CD4-positive, alpha-beta T cell treated with Interleukin-17A for 1 hour (primary cell): Measurements from ENCODE around the gene PRSS33.

Source experiments
- DNase-seq: peaks from one replicate; pipeline ENCODE4 v3.0.0-alpha.2; 2020

Gene PRSS33

DNA sequence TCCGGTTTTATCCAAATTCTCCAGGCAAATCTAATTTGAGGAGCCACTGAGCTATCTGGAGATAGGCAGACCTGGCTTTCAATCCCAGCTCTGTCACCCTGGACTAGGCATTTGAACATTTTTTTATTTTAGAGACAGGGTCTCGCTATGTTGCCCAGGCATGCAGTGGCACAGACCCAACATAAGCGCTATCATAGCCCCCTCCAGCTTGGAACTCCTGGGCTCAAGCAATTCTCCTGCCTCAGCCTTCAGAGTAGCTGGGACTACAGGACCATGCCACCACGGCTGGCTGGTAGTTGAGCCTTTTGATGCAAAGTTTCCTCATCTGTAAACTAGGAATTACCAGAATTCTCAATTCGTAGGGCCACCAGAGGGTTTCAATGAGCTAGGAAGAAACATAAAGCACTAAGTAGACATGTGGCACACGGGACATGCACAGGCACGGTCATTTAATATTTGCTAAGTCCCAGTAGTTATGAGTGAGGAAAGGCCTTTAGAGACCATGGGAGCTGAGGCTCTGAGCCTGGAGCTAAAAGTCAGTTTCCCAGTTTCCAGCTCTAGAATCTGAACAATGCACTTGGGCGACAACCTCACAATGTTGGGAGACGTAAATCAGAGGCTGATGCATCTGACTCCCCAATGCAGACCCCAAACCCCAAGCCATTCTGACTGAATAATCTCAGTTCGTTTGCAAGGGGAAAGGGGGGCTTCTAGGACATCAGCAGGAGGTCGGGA lies 11.4 kb downstream of the PRSS33 start:
- DNase-seq, result no peak

DNA sequence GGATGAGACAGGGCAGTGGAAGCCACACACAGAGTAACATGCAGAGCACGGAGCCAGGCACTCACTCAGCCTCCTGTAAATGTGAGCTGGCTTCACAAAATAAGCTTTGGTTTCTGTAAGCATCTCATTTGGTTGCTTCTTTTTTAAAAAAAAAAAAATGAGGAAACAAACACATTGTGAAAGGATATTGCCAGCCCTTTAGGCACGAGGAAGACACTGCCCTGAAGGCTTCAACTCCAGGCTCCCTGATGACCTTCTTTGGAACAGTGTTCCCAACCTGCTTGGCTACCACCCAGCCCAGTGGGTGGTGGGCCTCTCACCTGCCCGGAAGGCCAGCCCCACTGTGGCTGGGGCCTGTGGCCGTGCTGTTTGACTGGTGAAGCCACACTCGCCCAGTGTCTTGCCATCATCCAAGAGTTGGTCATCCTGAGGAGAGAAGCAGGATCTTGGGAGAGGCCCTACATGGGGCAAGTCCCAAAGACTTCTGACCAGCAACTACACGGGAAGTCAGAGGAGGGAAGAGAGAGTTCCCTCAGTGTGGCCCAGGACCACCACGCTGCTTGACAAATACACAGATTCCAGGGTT lies 12.1 kb downstream of the PRSS33 start:
- no peak for DNase-seq

DNA sequence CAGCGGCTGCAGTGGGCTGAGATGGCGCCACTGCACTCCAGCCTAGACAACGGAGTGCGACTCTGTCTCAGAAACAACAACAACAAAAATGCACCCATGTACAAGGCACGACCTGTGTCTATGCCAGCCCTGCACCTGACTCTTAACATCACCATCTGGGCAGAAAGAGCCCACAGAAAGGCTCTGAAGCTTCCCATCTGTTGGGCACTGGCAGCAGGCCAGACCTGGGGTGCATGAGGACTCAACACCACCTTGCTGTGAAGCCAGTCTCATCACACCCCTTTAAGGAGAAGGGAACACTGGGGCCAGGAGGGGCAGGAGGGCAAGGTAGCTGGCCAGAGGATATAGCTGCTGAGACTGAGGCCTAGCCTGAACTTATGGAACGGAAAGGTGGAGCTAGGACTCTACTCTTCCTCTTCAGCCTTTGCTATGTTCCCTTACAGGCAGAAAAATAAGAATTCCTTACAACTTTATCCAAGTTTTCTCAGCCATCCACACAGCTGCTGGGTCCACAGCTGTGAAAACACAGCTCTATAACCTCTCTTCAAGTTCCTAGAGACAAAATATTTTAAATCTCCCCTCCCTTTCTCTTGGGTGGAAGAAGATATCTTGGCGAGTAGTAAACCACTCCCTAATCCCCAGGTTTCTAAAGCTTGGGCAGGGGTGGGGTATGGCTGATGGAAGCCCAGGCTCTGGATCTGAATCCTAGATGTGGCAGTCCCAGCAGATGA lies 13.0 kb downstream of the PRSS33 start:
- no peak for DNase-seq

DNA sequence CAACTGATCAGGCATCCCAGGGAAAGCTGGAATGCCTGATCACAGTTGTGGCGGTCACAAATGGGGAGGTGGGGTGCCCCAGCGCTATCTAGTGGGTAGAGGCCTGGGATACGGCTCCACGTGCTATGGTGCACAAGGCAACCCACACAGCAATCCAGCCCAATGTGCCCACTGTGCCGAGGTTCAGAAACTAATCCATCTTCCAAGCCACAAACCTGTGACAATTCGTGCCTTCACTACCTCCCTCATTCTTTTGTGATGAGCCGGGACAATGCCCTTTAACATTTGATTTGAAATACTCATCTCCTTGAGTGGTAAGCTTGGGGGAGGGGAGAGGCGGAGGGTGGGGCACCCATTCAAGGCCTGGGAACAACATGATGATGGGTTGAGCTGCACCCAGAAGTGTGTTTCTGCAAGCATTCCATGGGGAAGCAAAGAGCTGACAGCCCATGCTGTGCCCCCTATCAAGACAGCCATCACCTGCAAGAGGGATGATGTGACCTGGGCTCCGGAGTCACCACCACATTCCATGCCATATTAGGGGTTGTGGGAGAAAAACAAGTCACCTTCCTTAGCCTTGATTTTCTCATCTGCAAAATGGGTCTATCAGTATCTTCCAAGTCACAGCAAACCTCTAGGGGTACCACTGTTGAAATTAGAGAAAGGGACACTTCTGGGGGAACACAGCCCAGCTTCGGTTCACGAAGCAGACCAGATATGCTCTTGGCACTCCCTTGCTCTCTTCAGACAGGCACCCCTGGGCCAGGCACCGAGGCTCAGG lies 14.0 kb downstream of the PRSS33 start:
- no peak for DNase-seq

DNA sequence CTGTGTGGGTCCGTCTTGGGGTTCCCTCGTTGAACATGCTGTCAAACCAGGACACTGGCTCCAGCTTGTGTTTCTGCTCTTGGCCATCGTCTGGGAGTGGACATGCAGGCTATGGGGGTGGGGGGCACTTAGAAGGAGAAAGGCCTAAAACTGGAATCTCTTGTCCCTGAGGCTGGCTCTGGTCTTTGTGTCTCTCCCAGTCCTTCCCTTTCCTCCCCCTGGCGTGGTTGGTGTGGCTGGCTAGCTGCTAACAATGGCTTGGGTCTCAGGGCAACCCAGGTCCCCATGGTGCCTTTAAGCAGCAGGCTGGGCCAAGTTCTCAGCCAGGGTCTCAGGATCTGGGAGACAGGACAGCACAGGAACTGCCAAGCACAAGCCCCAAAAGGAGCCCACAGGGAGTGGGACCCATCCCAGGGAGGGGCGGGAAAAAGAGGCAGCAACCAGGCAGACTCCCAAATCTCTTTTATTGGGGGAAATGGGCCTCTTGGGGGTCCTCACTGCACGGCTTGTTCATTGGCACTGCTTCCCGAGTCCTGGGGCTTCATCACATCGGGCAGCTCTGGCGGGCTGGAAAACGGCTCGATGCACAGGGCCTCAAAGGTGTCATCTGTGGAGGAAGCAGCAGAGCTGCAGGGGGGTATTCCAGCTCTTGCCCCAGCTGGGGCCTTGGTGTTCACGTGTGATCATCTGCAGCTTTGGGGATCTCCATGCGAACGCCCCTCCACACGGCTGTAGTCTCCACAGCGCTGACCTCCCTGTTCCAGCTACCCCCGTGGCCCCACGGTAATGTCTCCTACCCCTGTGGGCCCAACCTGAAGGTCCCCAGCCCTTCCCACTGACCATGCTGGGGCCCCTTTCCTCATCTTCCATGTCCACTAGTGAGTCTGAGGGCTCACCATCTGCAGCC lies 15.6 kb downstream of the PRSS33 start:
- no peak for DNase-seq

DNA sequence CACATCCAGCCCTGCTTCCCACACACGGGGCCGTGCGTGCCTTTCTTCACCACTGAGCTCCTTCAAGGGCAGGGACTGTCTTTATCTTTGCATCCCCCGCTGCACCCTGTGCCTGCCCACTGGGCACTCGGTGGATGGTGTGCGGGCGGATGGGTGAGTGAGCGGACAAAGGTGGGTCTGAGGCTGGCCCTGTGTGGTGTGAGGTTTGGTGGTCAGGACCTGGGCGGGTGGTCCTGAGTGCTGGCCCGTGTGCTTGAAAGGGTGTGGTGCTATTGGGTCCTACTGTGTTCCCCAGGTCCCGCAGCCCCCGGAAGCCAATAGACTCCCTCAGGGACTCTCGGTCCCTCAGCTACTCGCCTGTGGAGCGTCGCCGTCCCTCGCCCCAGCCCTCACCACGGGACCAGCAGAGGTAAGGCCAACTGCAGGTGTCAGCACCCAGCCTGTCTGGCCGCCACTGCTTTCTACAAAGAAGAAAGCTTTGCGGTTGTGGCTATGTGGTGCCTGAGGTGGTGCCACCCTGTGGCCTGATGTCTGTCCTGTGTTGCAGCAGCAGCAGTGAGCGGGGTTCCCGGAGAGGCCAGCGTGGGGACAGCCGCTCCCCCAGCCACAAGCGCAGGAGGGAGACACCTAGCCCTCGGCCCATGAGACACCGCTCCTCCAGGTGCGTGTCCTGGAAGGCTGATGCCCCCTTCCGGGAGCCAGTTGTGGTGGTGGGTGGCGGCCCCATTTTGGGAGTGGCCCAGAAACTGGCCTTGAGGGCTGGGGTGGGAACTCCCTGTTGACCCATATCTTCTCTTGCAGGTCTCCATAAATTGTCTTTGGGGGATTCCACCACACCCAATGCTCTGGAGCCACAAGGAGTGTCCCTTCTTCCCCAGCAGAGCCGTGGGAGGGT lies 17.1 kb downstream of the PRSS33 start:
- peak; percentile 40 for DNase-seq

DNA sequence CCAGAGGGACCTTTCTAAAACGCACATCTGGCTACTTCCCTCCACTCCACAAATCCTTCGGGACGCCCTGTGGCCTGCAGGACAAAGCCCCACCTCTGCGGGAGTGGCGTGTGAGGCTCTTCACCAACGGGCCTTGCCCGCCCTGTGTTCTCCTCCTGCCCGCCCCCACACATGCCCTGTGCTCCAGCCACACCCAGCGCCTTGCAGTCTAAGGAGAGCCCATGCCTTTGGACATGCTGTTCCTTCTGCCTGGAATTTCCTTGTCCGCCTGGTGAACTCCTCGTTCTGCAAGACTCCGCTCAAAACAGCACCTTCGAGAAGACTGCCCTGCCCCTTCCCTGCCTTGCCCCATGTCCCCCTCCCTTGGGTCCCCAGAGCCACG lies 17.7 kb downstream of the PRSS33 start:
- no peak for DNase-seq

DNA sequence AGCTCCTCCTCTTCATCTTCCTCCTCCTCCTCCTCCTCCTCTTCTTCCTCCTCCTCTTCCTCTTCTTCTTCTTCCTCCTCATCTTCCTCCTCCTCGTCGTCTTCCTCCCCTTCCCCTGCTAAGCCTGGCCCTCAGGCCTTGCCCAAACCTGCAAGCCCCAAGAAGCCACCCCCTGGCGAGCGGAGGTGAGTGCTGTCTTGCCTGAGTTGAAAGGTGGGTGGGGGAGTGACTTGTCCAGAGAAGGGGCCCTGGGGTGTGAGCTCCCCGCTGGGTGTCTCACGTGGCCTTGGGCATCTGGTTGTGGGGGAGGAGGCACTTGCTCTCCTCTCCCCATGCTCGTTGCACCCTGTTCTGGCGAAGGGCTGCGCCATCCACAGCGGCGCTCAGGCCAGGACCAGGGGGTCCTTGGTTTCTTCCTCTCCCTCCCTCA lies 18.2 kb downstream of the PRSS33 start:
- DNase-seq, result no peak

DNA sequence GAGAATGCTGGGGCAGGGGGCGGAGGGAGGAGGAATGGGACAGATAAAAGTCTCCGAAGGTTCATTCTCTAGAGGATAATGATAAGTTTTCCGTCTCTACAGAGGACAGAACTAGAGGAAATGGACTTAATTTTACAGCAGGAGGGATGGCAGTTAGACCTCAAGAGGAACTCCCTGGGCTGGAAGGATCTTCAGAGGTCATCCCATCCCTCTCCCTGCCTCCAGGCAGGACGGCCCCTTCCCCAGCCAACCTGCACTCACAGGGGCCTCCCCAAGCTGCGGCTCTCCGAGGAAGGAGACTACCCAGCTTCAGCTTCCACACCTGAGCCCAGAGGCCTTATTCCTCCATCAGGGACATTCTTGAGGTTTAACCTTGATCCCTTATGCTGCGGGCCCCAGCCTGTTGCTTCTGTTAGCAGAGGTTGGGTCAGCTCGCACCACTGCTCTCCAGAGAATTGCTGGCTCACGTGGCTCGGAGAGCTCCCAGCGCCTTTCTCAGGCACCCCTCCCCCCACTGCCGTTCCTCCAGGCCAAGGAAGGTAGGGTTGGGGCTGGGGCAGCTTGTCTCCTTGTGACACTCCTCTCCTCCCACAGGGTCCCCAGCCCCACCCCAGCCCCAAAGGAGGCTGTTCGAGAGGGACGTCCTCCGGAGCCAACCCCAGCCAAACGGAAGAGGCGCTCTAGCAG lies 18.8 kb downstream of the PRSS33 start:
- no peak for DNase-seq

DNA sequence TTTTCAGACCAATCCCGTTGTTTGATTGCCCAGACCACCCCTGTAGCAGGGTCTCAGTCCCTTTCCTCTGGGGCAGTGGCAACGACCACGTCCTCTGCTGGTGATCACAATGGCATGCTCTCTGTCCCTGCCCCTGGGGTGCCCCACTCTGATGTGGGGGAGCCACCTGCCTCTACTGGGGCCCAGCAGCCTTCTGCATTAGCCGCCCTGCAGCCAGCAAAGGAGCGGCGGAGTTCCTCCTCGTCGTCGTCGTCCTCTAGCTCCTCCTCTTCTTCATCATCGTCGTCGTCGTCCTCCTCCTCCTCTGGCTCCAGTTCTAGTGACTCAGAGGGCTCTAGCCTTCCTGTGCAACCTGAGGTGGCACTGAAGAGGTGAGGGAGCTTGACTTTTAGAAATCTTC lies 19.5 kb downstream of the PRSS33 start:
- DNase-seq, result no peak

DNA sequence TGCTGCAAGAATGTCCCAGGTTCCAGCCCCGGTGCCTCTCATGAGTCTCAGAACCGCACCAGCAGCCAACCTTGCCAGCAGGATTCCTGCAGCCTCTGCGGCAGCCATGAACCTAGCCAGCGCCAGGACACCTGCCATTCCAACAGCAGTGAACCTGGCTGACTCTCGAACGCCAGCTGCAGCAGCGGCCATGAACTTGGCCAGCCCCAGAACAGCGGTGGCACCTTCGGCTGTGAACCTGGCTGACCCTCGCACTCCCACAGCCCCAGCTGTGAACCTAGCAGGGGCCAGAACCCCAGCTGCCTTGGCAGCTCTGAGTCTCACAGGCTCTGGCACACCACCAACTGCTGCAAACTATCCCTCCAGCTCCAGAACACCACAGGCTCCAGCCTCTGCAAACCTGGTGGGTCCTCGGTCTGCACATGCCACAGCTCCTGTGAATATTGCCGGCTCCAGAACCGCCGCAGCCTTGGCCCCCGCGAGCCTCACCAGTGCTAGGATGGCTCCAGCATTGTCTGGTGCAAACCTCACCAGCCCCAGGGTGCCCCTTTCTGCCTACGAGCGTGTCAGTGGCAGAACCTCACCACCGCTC lies 20.1 kb downstream of the PRSS33 start:
- DNase-seq, result no peak

DNA sequence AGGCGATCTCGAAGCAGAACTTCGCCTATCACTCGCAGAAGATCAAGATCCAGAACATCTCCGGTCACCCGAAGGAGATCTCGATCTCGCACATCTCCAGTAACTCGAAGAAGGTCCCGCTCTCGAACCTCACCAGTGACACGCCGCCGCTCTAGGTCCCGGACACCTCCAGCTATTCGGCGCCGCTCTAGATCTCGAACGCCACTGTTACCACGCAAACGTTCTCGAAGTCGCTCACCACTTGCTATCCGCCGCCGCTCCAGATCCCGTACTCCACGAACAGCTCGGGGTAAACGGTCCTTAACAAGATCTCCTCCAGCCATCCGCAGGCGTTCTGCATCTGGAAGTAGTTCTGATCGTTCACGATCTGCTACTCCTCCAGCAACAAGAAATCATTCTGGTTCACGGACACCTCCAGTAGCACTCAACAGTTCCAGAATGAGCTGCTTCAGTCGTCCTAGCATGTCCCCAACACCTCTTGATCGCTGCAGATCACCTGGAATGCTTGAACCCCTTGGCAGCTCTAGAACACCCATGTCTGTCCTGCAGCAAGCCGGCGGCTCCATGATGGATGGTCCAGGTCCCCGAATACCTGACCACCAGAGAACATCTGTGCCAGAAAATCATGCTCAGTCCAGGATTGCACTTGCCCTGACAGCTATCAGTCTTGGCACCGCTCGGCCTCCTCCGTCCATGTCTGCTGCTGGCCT lies 20.8 kb downstream of the PRSS33 start:
- no peak for DNase-seq

DNA sequence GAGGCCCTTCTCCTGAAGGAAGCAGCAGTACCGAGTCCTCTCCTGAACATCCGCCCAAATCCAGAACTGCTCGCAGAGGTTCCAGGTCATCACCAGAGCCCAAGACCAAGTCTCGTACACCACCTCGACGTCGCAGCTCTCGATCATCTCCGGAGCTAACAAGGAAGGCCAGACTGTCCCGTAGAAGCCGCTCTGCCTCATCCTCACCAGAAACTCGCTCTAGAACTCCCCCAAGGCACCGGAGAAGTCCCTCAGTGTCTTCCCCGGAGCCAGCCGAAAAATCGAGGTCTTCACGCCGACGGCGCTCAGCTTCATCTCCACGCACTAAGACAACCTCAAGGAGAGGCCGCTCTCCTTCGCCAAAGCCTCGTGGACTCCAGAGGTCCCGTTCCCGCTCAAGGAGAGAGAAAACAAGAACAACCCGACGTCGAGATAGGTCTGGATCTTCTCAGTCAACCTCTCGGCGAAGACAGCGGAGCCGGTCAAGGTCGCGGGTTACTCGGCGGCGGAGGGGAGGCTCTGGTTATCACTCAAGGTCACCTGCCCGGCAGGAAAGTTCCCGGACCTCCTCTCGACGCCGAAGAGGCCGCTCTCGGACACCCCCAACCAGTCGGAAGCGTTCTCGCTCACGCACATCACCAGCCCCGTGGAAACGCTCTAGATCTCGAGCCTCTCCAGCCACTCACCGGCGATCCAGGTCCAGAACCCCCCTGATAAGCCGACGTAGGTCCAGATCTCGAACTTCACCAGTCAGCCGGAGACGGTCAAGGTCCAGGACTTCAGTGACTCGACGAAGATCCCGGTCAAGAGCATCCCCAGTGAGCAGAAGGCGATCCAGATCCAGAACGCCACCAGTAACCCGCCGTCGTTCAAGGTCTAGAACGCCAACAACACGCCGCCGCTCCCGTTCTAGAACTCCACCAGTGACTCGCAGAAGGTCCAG lies 21.6 kb downstream of the PRSS33 start:
- DNase-seq, result no peak

DNA sequence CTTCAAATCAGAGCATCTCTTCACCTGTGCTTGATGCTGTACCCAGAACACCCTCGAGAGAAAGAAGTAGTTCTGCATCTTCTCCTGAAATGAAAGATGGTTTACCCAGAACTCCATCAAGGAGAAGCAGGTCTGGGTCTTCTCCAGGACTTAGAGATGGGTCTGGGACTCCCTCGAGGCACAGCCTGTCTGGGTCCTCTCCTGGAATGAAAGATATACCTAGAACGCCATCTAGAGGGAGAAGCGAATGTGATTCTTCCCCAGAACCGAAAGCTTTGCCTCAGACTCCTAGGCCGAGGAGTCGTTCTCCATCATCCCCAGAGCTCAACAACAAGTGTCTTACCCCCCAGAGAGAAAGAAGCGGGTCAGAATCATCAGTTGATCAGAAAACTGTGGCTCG lies 22.6 kb downstream of the PRSS33 start:
- DNase-seq, result no peak

DNA sequence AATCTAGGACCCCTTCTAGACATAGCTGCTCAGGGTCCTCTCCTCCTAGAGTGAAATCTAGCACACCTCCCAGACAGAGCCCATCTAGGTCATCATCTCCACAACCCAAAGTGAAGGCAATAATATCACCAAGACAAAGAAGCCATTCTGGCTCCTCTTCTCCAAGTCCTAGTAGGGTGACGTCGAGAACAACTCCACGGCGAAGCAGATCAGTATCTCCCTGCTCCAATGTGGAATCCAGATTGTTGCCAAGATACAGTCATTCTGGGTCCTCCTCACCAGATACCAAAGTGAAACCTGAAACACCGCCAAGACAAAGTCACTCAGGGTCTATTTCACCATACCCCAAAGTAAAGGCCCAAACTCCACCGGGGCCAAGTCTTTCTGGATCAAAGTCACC lies 24.2 kb downstream of the PRSS33 start:
- no peak for DNase-seq

DNA sequence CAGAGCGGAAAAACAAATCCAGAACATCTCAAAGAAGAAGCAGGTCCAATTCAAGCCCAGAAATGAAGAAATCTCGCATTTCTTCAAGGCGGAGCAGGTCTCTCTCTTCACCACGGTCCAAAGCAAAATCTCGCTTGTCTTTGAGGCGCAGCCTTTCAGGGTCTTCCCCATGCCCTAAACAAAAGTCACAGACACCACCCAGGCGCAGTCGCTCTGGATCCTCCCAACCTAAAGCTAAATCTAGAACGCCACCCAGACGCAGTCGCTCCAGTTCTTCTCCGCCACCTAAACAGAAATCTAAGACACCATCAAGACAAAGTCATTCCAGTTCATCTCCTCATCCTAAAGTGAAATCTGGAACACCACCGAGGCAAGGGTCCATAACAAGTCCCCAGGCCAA lies 24.6 kb downstream of the PRSS33 start:
- no peak for DNase-seq

DNA sequence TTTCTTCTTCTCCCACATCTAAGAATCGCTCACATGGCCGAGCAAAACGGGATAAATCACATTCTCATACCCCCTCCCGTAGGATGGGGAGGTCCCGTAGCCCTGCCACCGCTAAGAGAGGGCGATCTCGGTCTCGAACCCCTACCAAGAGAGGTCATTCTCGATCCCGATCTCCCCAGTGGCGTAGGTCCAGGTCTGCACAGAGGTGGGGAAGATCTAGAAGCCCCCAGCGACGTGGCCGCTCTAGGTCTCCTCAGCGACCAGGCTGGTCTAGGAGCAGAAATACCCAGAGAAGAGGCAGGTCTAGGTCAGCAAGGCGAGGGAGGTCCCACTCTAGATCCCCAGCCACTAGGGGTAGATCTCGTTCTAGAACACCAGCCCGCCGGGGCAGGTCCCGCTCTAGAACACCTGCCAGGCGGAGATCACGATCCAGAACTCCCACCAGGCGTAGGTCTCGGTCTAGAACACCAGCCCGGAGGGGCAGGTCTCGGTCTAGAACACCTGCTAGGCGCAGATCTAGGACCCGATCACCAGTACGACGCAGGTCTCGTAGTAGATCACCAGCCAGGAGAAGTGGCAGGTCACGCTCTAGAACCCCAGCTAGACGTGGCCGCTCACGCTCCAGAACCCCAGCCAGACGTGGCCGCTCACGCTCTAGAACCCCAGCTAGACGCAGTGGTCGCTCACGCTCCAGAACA lies 25.3 kb downstream of the PRSS33 start:
- no peak for DNase-seq

DNA sequence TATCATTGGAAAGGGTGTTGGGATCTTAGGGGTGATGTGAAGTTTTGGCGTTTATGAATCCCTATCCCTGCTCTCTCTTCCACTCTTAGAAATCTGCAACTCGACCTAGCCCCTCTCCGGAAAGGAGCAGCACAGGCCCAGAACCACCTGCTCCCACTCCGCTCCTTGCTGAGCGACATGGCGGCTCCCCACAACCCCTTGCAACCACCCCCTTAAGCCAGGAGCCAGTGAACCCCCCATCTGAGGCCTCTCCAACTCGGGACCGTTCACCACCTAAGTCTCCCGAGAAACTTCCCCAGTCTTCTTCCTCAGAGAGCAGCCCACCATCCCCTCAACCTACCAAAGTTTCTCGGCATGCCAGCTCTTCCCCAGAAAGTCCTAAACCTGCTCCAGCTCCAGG lies 25.9 kb downstream of the PRSS33 start:
- no peak for DNase-seq
